OCI-LY1 (cell line): ENCODE results near the gene PPP1R12A.

Source experiments
- H2AFZ ChIP-seq: fragments of 200-600 bp; sonication (generic), shearing (Covaris generic); 2 replicates; pipeline ENCODE4 v1.6.0; 2014; ENCODE audit warnings: antibody characterized with exemption, mild to moderate bottlenecking, low read length
- H3F3A ChIP-seq: fragments of 200-600 bp; sonication (generic), shearing (Covaris generic); 2 replicates; pipeline ENCODE4 v1.6.0; 2014; ENCODE audit warnings: mild to moderate bottlenecking, antibody characterized with exemption, low read length, moderate library complexity; ENCODE audit not compliant: insufficient read depth
- H3K27ac ChIP-seq: fragments of 200-600 bp; sonication (generic); 2 replicates; pipeline ENCODE4 v1.5.1; 2014; ENCODE audit warnings: low read length, mixed run types, mild to moderate bottlenecking, low read depth; ENCODE audit not compliant: poor library complexity, severe bottlenecking
- H3K27me3 ChIP-seq: fragments of 200-600 bp; sonication (generic); 2 replicates; pipeline ENCODE4 v1.6.0; 2014; ENCODE audit warnings: antibody characterized with exemption, mild to moderate bottlenecking, low read length, moderate library complexity; ENCODE audit not compliant: insufficient read depth
- H3K36me3 ChIP-seq: fragments of 200-600 bp; sonication (generic); 2 replicates; pipeline ENCODE4 v1.6.1; 2014; ENCODE audit warnings: mild to moderate bottlenecking, antibody characterized with exemption, low read length, moderate library complexity, mixed read lengths; ENCODE audit not compliant: insufficient read depth
- H3K4me1 ChIP-seq: fragments of 200-600 bp; sonication (generic); 2 replicates; pipeline ENCODE4 v1.5.1; 2014; ENCODE audit warnings: mild to moderate bottlenecking, low read length, moderate library complexity; ENCODE audit not compliant: insufficient read depth, severe bottlenecking
- H3K4me2 ChIP-seq: fragments of 200-600 bp; sonication (generic), shearing (Covaris generic); 2 replicates; pipeline ENCODE4 v1.6.1; 2014; ENCODE audit warnings: low read length
- H3K4me3 ChIP-seq: fragments of 200-600 bp; sonication (generic); 2 replicates; pipeline ENCODE4 v1.5.1; 2014; ENCODE audit warnings: low read length, low read depth, mild to moderate bottlenecking, mixed read lengths; ENCODE audit not compliant: poor library complexity, severe bottlenecking
- H3K79me2 ChIP-seq: fragments of 200-600 bp; shearing (Covaris generic); 2 replicates; pipeline ENCODE4 v1.6.1; 2016; ENCODE audit warnings: mixed run types, low read length, mixed read lengths; ENCODE audit not compliant: insufficient read depth
- H3K9ac ChIP-seq: fragments of 200-600 bp; sonication (generic), shearing (Covaris generic); 2 replicates; pipeline ENCODE4 v1.6.1; 2014; ENCODE audit warnings: mild to moderate bottlenecking, low read length, mixed read lengths
- H3K9me2 ChIP-seq: fragments of 200-600 bp; sonication (generic), shearing (Covaris generic); 2 replicates; pipeline ENCODE4 v1.6.1; 2014; ENCODE audit warnings: low read depth, mild to moderate bottlenecking, low read length, mixed read lengths
- H3K9me3 ChIP-seq: fragments of 200-600 bp; shearing (Covaris generic); 2 replicates; pipeline ENCODE4 v1.6.1; 2014; ENCODE audit warnings: low read length, mixed read lengths
- H4K20me1 ChIP-seq: fragments of 200-600 bp; sonication (generic), shearing (Covaris generic); 2 replicates; pipeline ENCODE4 v1.6.0; 2016; ENCODE audit warnings: mild to moderate bottlenecking, low read length; ENCODE audit not compliant: insufficient read depth
- EZH2 ChIP-seq: fragments of 200-600 bp; sonication (generic), shearing (Covaris generic); IDR thresholded peaks from 2 replicates; pipeline ENCODE4 v1.8.0; 2017; ENCODE audit warnings: borderline replicate concordance, mixed run types, mild to moderate bottlenecking, antibody characterized with exemption, low read length, moderate library complexity, mixed read lengths
- TF ChIP-seq, protein P1 (sequence below): fragments of 200-600 bp; sonication (generic), shearing (Covaris generic); IDR thresholded peaks from 2 replicates; pipeline ENCODE4 v1.5.1; 2017; ENCODE audit warnings: mild to moderate bottlenecking, antibody characterized with exemption, low read length, moderate library complexity, mixed read lengths

PPP1R12A gene

DNA sequence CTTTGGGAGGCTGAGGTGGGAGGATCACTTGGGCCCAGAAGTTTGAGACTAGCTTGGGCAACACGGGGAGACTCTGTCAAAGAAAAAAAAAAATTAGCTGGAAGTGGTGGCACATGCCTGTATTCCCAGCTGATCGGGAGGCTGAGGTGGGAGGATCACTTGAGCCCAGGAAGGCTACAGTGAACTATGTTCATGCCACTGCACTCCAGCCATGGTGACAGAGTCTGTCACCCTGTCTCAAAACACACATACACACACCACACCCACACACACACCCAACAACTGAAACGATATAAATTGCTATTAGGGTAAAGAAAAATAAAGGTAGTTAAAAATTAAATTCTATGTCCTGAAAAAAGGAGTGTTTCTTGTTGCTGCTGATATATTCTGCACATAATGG is 7.9 kb downstream of the PPP1R12A start:
- Histone ChIP-seq H3K4me1 (peaks cover 40% of the 10 kb centered on the region), H3K4me3 (no peak overlapping the region), H3F3A (peaks cover 4% of the 10 kb centered on the region; the same call in 1 of the 2 replicates), H3K4me2 (no peak overlapping the region), H3K9me2 (no peaks in the 10 kb centered on the region), H3K27ac (no peak overlapping the region), H4K20me1 (no peaks in the 10 kb centered on the region), H3K27me3 (no peaks in the 10 kb centered on the region), H3K79me2 (peaks cover 100% of the 10 kb centered on the region), H3K9me3 (no peaks in the 10 kb centered on the region), H2AFZ (no peak overlapping the region), H3K9ac (no peak overlapping the region), H3K36me3 (no peaks in the 10 kb centered on the region)
- TF ChIP-seq, protein P1, sequence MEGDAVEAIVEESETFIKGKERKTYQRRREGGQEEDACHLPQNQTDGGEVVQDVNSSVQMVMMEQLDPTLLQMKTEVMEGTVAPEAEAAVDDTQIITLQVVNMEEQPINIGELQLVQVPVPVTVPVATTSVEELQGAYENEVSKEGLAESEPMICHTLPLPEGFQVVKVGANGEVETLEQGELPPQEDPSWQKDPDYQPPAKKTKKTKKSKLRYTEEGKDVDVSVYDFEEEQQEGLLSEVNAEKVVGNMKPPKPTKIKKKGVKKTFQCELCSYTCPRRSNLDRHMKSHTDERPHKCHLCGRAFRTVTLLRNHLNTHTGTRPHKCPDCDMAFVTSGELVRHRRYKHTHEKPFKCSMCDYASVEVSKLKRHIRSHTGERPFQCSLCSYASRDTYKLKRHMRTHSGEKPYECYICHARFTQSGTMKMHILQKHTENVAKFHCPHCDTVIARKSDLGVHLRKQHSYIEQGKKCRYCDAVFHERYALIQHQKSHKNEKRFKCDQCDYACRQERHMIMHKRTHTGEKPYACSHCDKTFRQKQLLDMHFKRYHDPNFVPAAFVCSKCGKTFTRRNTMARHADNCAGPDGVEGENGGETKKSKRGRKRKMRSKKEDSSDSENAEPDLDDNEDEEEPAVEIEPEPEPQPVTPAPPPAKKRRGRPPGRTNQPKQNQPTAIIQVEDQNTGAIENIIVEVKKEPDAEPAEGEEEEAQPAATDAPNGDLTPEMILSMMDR = no peak
- no peak for TF ChIP-seq EZH2

GRCh38 chr12:79925492-79925891 is 9.4 kb downstream of the PPP1R12A start:
- Histone ChIP-seq H3K4me3 (no peak overlapping the region), H3K9me3 (no peaks in the 10 kb centered on the region), H3K4me1 (peaks cover 33% of the 10 kb centered on the region), H3K36me3 (no peaks in the 10 kb centered on the region), H3F3A (peaks cover 4% of the 10 kb centered on the region; the same call in 1 of the 2 replicates), H3K9me2 (no peaks in the 10 kb centered on the region), H3K4me2 (no peak overlapping the region), H3K27me3 (no peaks in the 10 kb centered on the region), H3K9ac (no peak overlapping the region), H3K79me2 (peaks cover 100% of the 10 kb centered on the region), H3K27ac (no peak overlapping the region), H4K20me1 (no peaks in the 10 kb centered on the region), H2AFZ (no peak overlapping the region)
- TF ChIP-seq, protein P1 = no peak
- no peak for TF ChIP-seq EZH2

DNA sequence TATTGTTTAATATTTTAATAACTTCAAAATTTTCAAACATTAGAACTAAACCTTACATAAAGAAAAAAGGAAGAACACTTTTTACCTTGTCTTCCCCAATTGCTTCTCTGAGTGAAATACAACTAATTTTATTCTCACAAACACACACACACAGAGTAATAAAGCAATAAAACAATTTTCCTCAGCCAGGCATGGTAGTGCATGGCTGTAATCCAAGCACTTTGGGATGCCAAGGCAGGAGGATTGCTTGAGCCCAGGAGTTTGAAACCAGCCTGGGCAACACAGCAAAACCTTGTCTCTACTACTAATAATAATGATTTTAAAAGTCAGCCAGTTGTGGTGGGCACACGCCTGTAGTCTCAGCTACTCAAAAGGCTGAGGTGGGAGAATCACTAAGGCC is 13.1 kb downstream of the PPP1R12A start:
- no peaks in the 10 kb centered on the region for H3K9me2 ChIP-seq
- no peaks in the 10 kb centered on the region for H3K9me3 ChIP-seq
- peaks cover 98% of the 10 kb centered on the region for H3K79me2 ChIP-seq
- no peaks in the 10 kb centered on the region for H3K27me3 ChIP-seq
- H2AFZ ChIP-seq = no peak overlapping the region
- H3K4me2 ChIP-seq = no peak overlapping the region
- H4K20me1 ChIP-seq = no peaks in the 10 kb centered on the region
- no peak for TF ChIP-seq EZH2
- TF ChIP-seq, protein P1 = no peak
- H3K27ac ChIP-seq = no peak overlapping the region
- H3K4me1 ChIP-seq = peaks cover 16% of the 10 kb centered on the region
- H3K9ac ChIP-seq = no peak overlapping the region
- no peaks in the 10 kb centered on the region for H3K36me3 ChIP-seq
- no peaks in the 10 kb centered on the region for H3F3A ChIP-seq
- H3K4me3 ChIP-seq = no peak overlapping the region
